HepG2 (cell line): ENCODE data around the gene CREB1. TPM values are rescaled to one million over a fixed set of nuclear protein-coding genes. Genes with fewer than 3 reads are reported as not detected.

Experiments used
- BRD4 ChIP-seq: sonication (generic); formaldehyde crosslinking; IDR thresholded peaks from 2 replicates; pipeline ENCODE4 v1.4.0; 2020; ENCODE audit warnings: missing genetic modification reagents
- CCAR2 ChIP-seq: fragments of 200-400 bp; formaldehyde crosslinking; optimal IDR thresholded peaks from 2 replicates; pipeline ENCODE3; 2018; ENCODE audit warnings: low read depth, mild to moderate bottlenecking, low read length, moderate library complexity
- JARID2 ChIP-seq: sonication (generic); formaldehyde crosslinking; IDR thresholded peaks from 2 replicates; pipeline ENCODE4 v1.8.1; 2023; ENCODE audit warnings: missing genetic modification reagents, inconsistent platforms; ENCODE audit not compliant: insufficient replicate concordance
- MAFG ChIP-seq: sonication (generic); formaldehyde crosslinking; IDR thresholded peaks from 2 replicates; pipeline ENCODE4 v1.5.1; 2020; ENCODE audit warnings: mild to moderate bottlenecking, missing genetic modification reagents
- PAF1 ChIP-seq: IDR thresholded peaks from 2 replicates; pipeline ENCODE4 v1.6.1; 2016; ENCODE audit warnings: missing genetic modification reagents, missing compliant biosample characterization
- POLR2G ChIP-seq: fragments of 200-400 bp; formaldehyde crosslinking; IDR thresholded peaks from 2 replicates; pipeline ENCODE4 v1.6.1; 2018; ENCODE audit warnings: mild to moderate bottlenecking, low read depth, low read length, moderate library complexity
- RAD51 ChIP-seq: fragments of 450-650 bp; IDR thresholded peaks from 2 replicates; pipeline ENCODE4 v1.6.1; 2016; ENCODE audit warnings: borderline replicate concordance
- TSC22D2 ChIP-seq: sonication (generic); formaldehyde crosslinking; IDR thresholded peaks from 2 replicates; pipeline ENCODE4 v1.5.1; 2020; ENCODE audit warnings: missing genetic modification reagents, mild to moderate bottlenecking, borderline replicate concordance
- ZNF121 ChIP-seq: sonication (generic); formaldehyde crosslinking; IDR thresholded peaks from 2 replicates; pipeline ENCODE4 v1.5.0; 2020; ENCODE audit warnings: mild to moderate bottlenecking, missing genetic modification reagents
- ZNF18 ChIP-seq: sonication (generic); formaldehyde crosslinking; IDR thresholded peaks from 2 replicates; pipeline ENCODE4 v1.8.0; 2022; ENCODE audit warnings: mild to moderate bottlenecking, missing genetic modification reagents; ENCODE audit not compliant: insufficient replicate concordance
- ZNF780A ChIP-seq: sonication (generic); formaldehyde crosslinking; IDR thresholded peaks from 2 replicates; pipeline ENCODE4 v1.8.0; 2022; ENCODE audit warnings: mild to moderate bottlenecking, missing genetic modification reagents, moderate library complexity
- ZNF816 ChIP-seq: sonication (generic); formaldehyde crosslinking; IDR thresholded peaks from 2 replicates; pipeline ENCODE4 v1.8.0; 2022; ENCODE audit warnings: missing genetic modification reagents, mild to moderate bottlenecking, borderline replicate concordance
- polyA plus RNA-seq, 8 experiments: library from polyadenylated mRNA; depleted of rRNA in 3 of 8; stranded (reverse) in 7 of 8; unstranded in 1 of 8; fragments of >200 nt; fragmentation: Illumina TruSeq in 4 of 8; extraction: Trizol in 4 of 8; gene quantifications; 2 replicates each; pipeline versions ENCODE4 v1.2.1 to v1.2.3, GENCODE V29; 2011 to 2016; ENCODE audit warnings: low read depth in 4 of 8, missing spikeins in 1 of 8, mixed read lengths in 1 of 8; ENCODE audit not compliant: insufficient read depth in 1 of 8
- total RNA-seq, 5 experiments: library from RNA; depleted of rRNA; stranded (reverse); fragments of >200 nt; fragmentation: Illumina TruSeq; extraction: Trizol; gene quantifications; 2 replicates each; pipeline ENCODE4 v1.2.3, GENCODE V29; 2016; ENCODE audit warnings: low read depth in 1 of 5
- TF ChIP-seq, protein P1 (sequence below), 2 experiments: fragments of 450-650 bp in 1 of 2; sonication (generic) in 1 of 2; formaldehyde crosslinking in 1 of 2; IDR thresholded peaks; 2 replicates each; pipeline versions ENCODE4 v1.6.1 to v1.8.0; 2016 to 2022; ENCODE audit warnings: antibody characterized with exemption in 1 of 2, mild to moderate bottlenecking in 1 of 2, missing genetic modification reagents in 1 of 2
- TF ChIP-seq, protein P2 (sequence below): sonication (generic); formaldehyde crosslinking; IDR thresholded peaks from 2 replicates; pipeline ENCODE4 v1.4.0; 2020; ENCODE audit warnings: missing genetic modification reagents

Gene CREB1
- total and polyA plus RNA-seq, 2 of the 13 experiments (the other 11 are each of a cell fraction or from before 2014, with no cell fraction given) = 51.8 to 51.9 TPM

DNA sequence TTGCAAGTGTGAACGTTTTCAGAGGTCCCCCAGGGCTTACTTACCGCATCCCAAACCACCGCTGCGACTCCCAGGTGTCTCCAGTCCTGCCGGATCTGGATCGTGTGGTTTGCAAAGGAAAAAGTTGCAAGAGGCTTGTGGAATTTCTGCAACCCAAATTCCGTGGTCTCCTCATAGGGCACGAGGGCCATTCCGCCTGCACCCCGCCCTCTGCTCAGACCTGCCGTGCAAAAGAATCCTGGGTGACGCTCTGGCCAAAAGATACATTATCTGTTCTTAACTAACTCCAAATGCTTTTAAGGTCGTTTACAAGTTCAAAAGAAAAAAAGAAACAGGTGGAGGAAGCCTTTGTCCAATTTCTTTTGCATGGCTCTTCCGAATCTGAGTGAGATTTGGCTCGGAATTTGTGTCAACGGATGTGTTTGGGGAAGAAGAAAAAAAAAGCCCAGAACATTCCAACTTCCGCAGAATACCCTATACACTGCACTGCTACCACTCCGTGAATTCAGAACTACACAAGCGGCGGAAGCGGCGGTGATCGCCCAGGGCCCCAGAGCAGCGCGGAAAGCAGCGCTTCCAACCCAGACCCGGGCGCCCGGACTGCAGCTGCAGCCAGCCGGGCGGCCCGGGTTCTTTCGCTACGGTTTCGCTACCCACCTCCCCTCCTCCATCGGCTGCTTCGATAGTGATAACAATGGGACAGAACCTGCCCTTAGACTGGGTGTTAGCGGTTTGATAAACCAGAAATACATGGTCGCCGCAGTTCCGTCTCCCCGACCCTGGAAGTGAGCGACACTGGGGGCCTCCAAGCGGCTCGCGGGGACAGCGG is 94.6 kb downstream of the CREB1 start (continued):
- TF ChIP-seq, protein P1, sequence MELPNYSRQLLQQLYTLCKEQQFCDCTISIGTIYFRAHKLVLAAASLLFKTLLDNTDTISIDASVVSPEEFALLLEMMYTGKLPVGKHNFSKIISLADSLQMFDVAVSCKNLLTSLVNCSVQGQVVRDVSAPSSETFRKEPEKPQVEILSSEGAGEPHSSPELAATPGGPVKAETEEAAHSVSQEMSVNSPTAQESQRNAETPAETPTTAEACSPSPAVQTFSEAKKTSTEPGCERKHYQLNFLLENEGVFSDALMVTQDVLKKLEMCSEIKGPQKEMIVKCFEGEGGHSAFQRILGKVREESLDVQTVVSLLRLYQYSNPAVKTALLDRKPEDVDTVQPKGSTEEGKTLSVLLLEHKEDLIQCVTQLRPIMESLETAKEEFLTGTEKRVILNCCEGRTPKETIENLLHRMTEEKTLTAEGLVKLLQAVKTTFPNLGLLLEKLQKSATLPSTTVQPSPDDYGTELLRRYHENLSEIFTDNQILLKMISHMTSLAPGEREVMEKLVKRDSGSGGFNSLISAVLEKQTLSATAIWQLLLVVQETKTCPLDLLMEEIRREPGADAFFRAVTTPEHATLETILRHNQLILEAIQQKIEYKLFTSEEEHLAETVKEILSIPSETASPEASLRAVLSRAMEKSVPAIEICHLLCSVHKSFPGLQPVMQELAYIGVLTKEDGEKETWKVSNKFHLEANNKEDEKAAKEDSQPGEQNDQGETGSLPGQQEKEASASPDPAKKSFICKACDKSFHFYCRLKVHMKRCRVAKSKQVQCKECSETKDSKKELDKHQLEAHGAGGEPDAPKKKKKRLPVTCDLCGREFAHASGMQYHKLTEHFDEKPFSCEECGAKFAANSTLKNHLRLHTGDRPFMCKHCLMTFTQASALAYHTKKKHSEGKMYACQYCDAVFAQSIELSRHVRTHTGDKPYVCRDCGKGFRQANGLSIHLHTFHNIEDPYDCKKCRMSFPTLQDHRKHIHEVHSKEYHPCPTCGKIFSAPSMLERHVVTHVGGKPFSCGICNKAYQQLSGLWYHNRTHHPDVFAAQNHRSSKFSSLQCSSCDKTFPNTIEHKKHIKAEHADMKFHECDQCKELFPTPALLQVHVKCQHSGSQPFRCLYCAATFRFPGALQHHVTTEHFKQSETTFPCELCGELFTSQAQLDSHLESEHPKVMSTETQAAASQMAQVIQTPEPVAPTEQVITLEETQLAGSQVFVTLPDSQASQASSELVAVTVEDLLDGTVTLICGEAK (IDR thresholded peaks at IDR 0.05) = no peak
- TF ChIP-seq, protein P1 (CRISPR knock-in tag; IDR thresholded peaks at IDR 0.05) = no peak; the same call in 1 of the 2 replicates
- TF ChIP-seq JARID2 (CRISPR knock-in tag) = no peak
- TF ChIP-seq BRD4 (CRISPR knock-in tag) = peak; percentile 43; the same call in 1 of the 2 replicates
- TF ChIP-seq ZNF816 = 0 out of 2 replicates have a peak, but pooled peaks have one; percentile 94
- no peak for TF ChIP-seq ZNF18
- no peak for TF ChIP-seq TSC22D2 (CRISPR knock-in tag)
- TF ChIP-seq ZNF780A (CRISPR knock-in tag) = 0 out of 2 replicates have a peak, but pooled peaks have one; percentile 44
- TF ChIP-seq PAF1 = no peak
- no peak for TF ChIP-seq RAD51
- no peak for TF ChIP-seq MAFG (CRISPR knock-in tag)
- peak; percentile 77 for TF ChIP-seq POLR2G
- TF ChIP-seq ZNF121 (CRISPR knock-in tag) = no peak
- TF ChIP-seq, protein P2, sequence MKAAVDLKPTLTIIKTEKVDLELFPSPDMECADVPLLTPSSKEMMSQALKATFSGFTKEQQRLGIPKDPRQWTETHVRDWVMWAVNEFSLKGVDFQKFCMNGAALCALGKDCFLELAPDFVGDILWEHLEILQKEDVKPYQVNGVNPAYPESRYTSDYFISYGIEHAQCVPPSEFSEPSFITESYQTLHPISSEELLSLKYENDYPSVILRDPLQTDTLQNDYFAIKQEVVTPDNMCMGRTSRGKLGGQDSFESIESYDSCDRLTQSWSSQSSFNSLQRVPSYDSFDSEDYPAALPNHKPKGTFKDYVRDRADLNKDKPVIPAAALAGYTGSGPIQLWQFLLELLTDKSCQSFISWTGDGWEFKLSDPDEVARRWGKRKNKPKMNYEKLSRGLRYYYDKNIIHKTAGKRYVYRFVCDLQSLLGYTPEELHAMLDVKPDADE (CRISPR knock-in tag) = no peak
- no peak for TF ChIP-seq CCAR2
